ENCODE measurements around the gene TMC4. TPM values are rescaled to one million over a fixed set of nuclear protein-coding genes. Genes with fewer than 3 reads are reported as not detected.

Gene TMC4
- total and polyA plus RNA-seq, 2 donors from 2014 or later = 64.6 to 98.9 TPM

GRCh38 chr19:54115109-54116063, 57.6 kb downstream of the TMC4 start, which contains the start of the genes PRPF31 and TFPT:
PRPF31 (plus strand) TSS chr19:54115754; CDS start chr19:54118279, 2,525 bp downstream.
TFPT (minus strand) TSS chr19:54115657; CDS start chr19:54115269, 388 bp downstream.
- intact Hi-C loops (cut with DNase I) = no loop called here
- H3K4me1 ChIP-seq (ENCODE audit: control insufficient read depth in 2 of 3, insufficient read depth in 2 of 3, low read depth in 1 of 3, low read length in 3 of 3) = peaks cover 0 to 17% (median 0%) of the 10 kb centered on the region in 3 donors
- DNase-seq (peak; percentile 97 to 99 (median 98)), FAIRE-seq (no peak)
- no peaks in the 10 kb centered on the region for H3K27me3 ChIP-seq (ENCODE audit: control insufficient read depth, insufficient read depth, low read length)
- peak within 1 kb of the TSS; percentile 93 to 99 (median 94) for H3K4me3 ChIP-seq (ENCODE audit: low read length in 3 of 3)
- peak within 1 kb of the TSS; percentile 79 to 96 (median 85) for H3K9ac ChIP-seq (ENCODE audit: low read length in 3 of 3)
- peak within 1 kb of the TSS; percentile 94 to 96 for H3K27ac ChIP-seq (ENCODE audit: low read depth in 2 of 2, low read length in 2 of 2)
- no peaks in the 10 kb centered on the region for H3K9me3 ChIP-seq (ENCODE audit: control insufficient read depth in 2 of 3, insufficient read depth in 1 of 3, low read length in 3 of 3)
- peaks cover 0 to 9% (median 0%) of the 10 kb centered on the region in 3 donors for H3K36me3 ChIP-seq (ENCODE audit: control insufficient read depth in 2 of 3, insufficient read depth in 3 of 3, low read length in 3 of 3)
- peak; percentile 2 for TF ChIP-seq CTCF (IDR thresholded peaks at IDR 0.05; ENCODE audit: borderline replicate concordance, extremely low read depth, insufficient read depth)

- H3K36me3 ChIP-seq (ENCODE audit: control insufficient read depth in 2 of 3, insufficient read depth in 3 of 3, low read length in 3 of 3) = peaks cover 0 to 8% (median 0%) of the 10 kb centered on the region in 3 donors
- TF ChIP-seq CTCF (IDR thresholded peaks at IDR 0.05; ENCODE audit: borderline replicate concordance, extremely low read depth, insufficient read depth) = no peak
- intact Hi-C loops (cut with DNase I) = no loop called here
- H3K9me3 ChIP-seq (ENCODE audit: control insufficient read depth in 2 of 3, insufficient read depth in 1 of 3, low read length in 3 of 3) = no peaks in the 10 kb centered on the region
- peak overlapping the region; percentile 93 to 99 (median 94) for H3K4me3 ChIP-seq (ENCODE audit: low read length in 3 of 3)
- no peak for FAIRE-seq
- H3K4me1 ChIP-seq (ENCODE audit: control insufficient read depth in 2 of 3, insufficient read depth in 2 of 3, low read depth in 1 of 3, low read length in 3 of 3) = peaks cover 0 to 17% (median 0%) of the 10 kb centered on the region in 3 donors
- peak overlapping the region; percentile 68 to 96 (median 79) for H3K9ac ChIP-seq (ENCODE audit: low read length in 3 of 3)
- H3K27ac ChIP-seq (ENCODE audit: low read depth in 2 of 2, low read length in 2 of 2) = no peak overlapping the region
- peak in 4 of 5 donors; percentile 25 to 85 (median 59) for DNase-seq
- H3K27me3 ChIP-seq (ENCODE audit: control insufficient read depth, insufficient read depth, low read length) = no peaks in the 10 kb centered on the region
Observed at GRCh38 chr19:54114340-54115108, 58.4 kb downstream of the TMC4 start.

Other genes with a start within 250 kb of the TMC4 start
- 0.03 TPM for gene CACNG8, start 210.2 kb downstream of the TMC4 start, total RNA-seq
- not detected for gene CACNG8, start 210.2 kb downstream of the TMC4 start, polyA plus RNA-seq (ENCODE audit: insufficient read depth, low read depth, low replicate concordance)
- gene CACNG6, start 181.5 kb downstream of the TMC4 start, total RNA-seq = not detected
- gene CACNG6, start 181.5 kb downstream of the TMC4 start, polyA plus RNA-seq (ENCODE audit: insufficient read depth, low read depth, low replicate concordance) = not detected
- gene VSTM1, start 109.3 kb downstream of the TMC4 start, total RNA-seq = 0.35 TPM
- gene VSTM1, start 109.3 kb downstream of the TMC4 start, polyA plus RNA-seq (ENCODE audit: insufficient read depth, low read depth, low replicate concordance) = 1.0 TPM
- not detected for gene TARM1, start 91.8 kb downstream of the TMC4 start, total RNA-seq
- not detected for gene TARM1, start 91.8 kb downstream of the TMC4 start, polyA plus RNA-seq (ENCODE audit: insufficient read depth, low read depth, low replicate concordance)
- 5.1 TPM for gene OSCAR, start 72.4 kb downstream of the TMC4 start, total RNA-seq
- gene OSCAR, start 72.4 kb downstream of the TMC4 start, polyA plus RNA-seq (ENCODE audit: insufficient read depth, low read depth, low replicate concordance) = 0.77 TPM
- 132 TPM for gene NDUFA3, start 70.3 kb downstream of the TMC4 start, total RNA-seq
- gene NDUFA3, start 70.3 kb downstream of the TMC4 start, polyA plus RNA-seq (ENCODE audit: insufficient read depth, low read depth, low replicate concordance) = 1,006 TPM
- 19.2 TPM for gene TFPT, start 57.5 kb downstream of the TMC4 start, total RNA-seq
- gene TFPT, start 57.5 kb downstream of the TMC4 start, polyA plus RNA-seq (ENCODE audit: insufficient read depth, low read depth, low replicate concordance) = 31.6 TPM
- gene PRPF31, start 57.4 kb downstream of the TMC4 start, total RNA-seq = 57.2 TPM
- gene PRPF31, start 57.4 kb downstream of the TMC4 start, polyA plus RNA-seq (ENCODE audit: insufficient read depth, low read depth, low replicate concordance) = 55.9 TPM
- 38.1 TPM for gene CNOT3, start 35.4 kb downstream of the TMC4 start, total RNA-seq
- 30.8 TPM for gene CNOT3, start 35.4 kb downstream of the TMC4 start, polyA plus RNA-seq (ENCODE audit: insufficient read depth, low read depth, low replicate concordance)
- 8.0 TPM for gene LENG1, start 13.4 kb downstream of the TMC4 start, total RNA-seq
- 12.2 TPM for gene LENG1, start 13.4 kb downstream of the TMC4 start, polyA plus RNA-seq (ENCODE audit: insufficient read depth, low read depth, low replicate concordance)
- gene MBOAT7, start 16.4 kb upstream of the TMC4 start, total RNA-seq = 64.4 TPM
- 41.6 TPM for gene MBOAT7, start 16.4 kb upstream of the TMC4 start, polyA plus RNA-seq (ENCODE audit: insufficient read depth, low read depth, low replicate concordance)
- 33.8 TPM for gene TSEN34, start 18.1 kb upstream of the TMC4 start, total RNA-seq
- gene TSEN34, start 18.1 kb upstream of the TMC4 start, polyA plus RNA-seq (ENCODE audit: insufficient read depth, low read depth, low replicate concordance) = 51.0 TPM
- gene RPS9, start 27.7 kb upstream of the TMC4 start, total RNA-seq = 1,209 TPM
- 2,020 TPM for gene RPS9, start 27.7 kb upstream of the TMC4 start, polyA plus RNA-seq (ENCODE audit: insufficient read depth, low read depth, low replicate concordance)
- gene LILRB3, start 49.8 kb upstream of the TMC4 start, total RNA-seq = 10.0 TPM
- 1.4 TPM for gene LILRB3, start 49.8 kb upstream of the TMC4 start, polyA plus RNA-seq (ENCODE audit: insufficient read depth, low read depth, low replicate concordance)
- gene LILRA6, start 69.6 kb upstream of the TMC4 start, total RNA-seq = 2.9 TPM
- not detected for gene LILRA6, start 69.6 kb upstream of the TMC4 start, polyA plus RNA-seq (ENCODE audit: insufficient read depth, low read depth, low replicate concordance)
- 5.9 TPM for gene LILRB5, start 84.1 kb upstream of the TMC4 start, total RNA-seq
- gene LILRB5, start 84.1 kb upstream of the TMC4 start, polyA plus RNA-seq (ENCODE audit: insufficient read depth, low read depth, low replicate concordance) = 1.1 TPM
- gene LILRB2, start 108.0 kb upstream of the TMC4 start, total RNA-seq = 11.5 TPM
- gene LILRB2, start 108.0 kb upstream of the TMC4 start, polyA plus RNA-seq (ENCODE audit: insufficient read depth, low read depth, low replicate concordance) = 1.9 TPM
- gene LILRA5, start 140.0 kb upstream of the TMC4 start, total RNA-seq = 5.9 TPM
- gene LILRA5, start 140.0 kb upstream of the TMC4 start, polyA plus RNA-seq (ENCODE audit: insufficient read depth, low read depth, low replicate concordance) = 1.4 TPM
- 0.69 TPM for gene LILRA4, start 166.0 kb upstream of the TMC4 start, total RNA-seq
- gene LILRA4, start 166.0 kb upstream of the TMC4 start, polyA plus RNA-seq (ENCODE audit: insufficient read depth, low read depth, low replicate concordance) = not detected
- gene LAIR1, start 191.8 kb upstream of the TMC4 start, total RNA-seq = 41.9 TPM
- gene LAIR1, start 191.8 kb upstream of the TMC4 start, polyA plus RNA-seq (ENCODE audit: insufficient read depth, low read depth, low replicate concordance) = 4.1 TPM
- 1.5 TPM for gene TTYH1, start 242.3 kb upstream of the TMC4 start, total RNA-seq
- gene TTYH1, start 242.3 kb upstream of the TMC4 start, polyA plus RNA-seq (ENCODE audit: insufficient read depth, low read depth, low replicate concordance) = 1.9 TPM